GM19468 (cell line): ENCODE data around the gene BUB1.
"Not testable (repeated sequence)": the region's sequence is repeated elsewhere in the genome, so short reads cannot be mapped to it uniquely, and the experiment has no call there.

Experiments used
- ATAC-seq: cut with Tn5 transposase; IDR thresholded peaks from one replicate; pipeline ENCODE4 v1.9.1; 2021; ENCODE audit warnings: mild to moderate bottlenecking, moderate library complexity, moderate number of reproducible peaks; ENCODE audit not compliant: unreplicated experiment; ENCODE audit errors: extremely low read depth

Gene BUB1

GRCh38 chr2:110660558-110660957 is 17.3 kb downstream of the BUB1 start:
- no peak for ATAC-seq

- ATAC-seq: no peak
Measured at GRCh38 chr2:110659248-110659647, 18.6 kb downstream of the BUB1 start.

- ATAC-seq: no peak
Measured at GRCh38 chr2:110657724-110658305, 20.0 kb downstream of the BUB1 start.

DNA sequence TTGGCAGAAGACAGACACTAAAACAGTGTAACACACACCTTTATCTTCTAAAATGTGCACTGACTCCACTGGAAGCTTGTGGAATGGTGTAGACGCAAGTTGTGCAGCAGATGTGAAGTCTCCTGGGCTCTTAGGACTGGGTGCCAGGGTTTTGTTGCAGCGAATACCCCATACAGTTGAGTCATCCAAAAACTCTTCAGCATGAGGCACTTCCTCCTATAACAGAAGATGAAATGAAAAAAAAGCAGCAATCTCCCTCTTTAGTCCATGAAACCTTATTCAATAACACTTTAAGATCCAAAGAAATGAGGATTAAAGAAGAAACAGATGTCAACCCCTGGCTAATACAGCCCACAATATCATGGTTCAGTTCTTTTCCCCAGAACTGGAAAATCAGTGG is 22.2 kb downstream of the BUB1 start:
- no peak for ATAC-seq

DNA sequence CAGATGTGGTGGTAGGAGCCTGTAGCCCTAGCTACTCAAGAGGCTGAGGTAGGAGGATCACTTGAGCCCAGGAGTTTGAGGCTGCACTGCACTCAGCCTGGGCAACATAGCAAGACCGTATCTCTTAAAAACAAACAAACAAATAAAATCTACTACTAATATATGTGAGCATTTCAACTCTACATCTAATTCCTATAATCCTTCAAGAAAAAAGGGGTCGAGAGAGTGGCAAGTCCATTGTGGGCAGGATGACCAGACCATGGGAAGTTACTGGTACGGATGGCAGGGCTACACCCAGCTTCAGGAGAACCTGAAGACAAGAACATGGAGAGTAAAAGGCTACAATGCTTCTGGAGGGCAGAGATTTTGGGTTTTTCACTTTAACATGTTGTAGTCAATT is 24.0 kb downstream of the BUB1 start:
- no peak for ATAC-seq

- no peak for ATAC-seq
Measured at GRCh38 chr2:110650346-110650745, 27.5 kb downstream of the BUB1 start.

DNA sequence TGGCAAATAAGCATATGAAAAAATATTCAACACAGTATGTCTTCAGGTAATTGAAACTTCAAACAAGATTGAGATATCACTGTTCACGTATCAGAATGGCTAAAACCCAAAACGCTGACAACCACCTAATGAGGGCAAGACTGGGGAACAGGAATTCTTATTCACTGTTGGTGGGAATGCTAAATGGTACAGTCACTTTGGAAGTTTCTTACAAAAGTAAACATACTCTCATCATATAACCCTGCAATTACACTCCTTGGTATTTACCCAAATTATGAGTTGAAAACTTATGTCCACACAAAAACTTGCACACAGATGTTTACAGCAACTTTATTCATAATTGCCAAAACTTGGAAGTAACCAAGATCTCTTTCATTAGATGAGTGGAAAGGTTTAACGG is 30.1 kb downstream of the BUB1 start:
- ATAC-seq: no peak

GRCh38 chr2:110645616-110646015 is 32.2 kb downstream of the BUB1 start:
- ATAC-seq: no peak

DNA sequence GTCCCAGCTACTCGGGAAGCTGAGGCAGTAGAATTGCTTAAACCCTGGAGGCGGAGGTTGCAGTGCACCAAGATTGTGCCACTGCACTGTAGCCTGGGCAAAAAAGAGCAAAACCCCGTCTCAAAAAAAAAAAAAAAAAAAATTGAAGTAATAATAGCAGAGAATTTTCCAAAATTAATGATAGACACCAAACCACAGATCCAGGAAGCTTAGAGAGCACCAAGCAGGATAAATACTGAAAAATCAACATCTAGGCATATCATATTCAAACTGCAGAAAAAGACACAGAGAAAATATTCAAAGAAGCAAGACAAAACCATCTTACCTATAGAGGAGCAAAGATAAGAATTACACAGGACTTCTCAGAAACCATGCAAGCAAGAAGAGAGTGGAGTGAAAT is 33.5 kb downstream of the BUB1 start:
- ATAC-seq: no peak

- ATAC-seq: no peak
Measured at GRCh38 chr2:110642360-110642759, 35.5 kb downstream of the BUB1 start.

DNA sequence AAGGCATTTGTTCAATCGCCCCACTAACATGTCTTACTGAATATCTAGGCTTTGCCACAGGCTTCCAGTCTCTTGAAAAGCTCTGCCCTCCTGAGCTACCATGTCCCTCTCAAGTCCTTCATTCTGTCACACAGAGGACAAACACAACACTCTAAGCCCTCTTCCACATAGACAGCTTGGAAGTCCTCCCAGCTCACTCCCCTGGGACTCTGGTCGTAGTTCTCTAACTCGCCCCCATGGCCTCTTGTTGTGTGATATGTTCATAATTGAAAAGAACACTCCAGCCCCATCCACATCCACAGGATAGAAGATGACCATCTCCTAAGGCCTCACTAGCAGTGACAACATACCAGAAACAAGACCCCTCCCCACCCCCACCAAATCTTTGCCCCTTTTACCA is 37.9 kb downstream of the BUB1 start:
- no peak for ATAC-seq

DNA sequence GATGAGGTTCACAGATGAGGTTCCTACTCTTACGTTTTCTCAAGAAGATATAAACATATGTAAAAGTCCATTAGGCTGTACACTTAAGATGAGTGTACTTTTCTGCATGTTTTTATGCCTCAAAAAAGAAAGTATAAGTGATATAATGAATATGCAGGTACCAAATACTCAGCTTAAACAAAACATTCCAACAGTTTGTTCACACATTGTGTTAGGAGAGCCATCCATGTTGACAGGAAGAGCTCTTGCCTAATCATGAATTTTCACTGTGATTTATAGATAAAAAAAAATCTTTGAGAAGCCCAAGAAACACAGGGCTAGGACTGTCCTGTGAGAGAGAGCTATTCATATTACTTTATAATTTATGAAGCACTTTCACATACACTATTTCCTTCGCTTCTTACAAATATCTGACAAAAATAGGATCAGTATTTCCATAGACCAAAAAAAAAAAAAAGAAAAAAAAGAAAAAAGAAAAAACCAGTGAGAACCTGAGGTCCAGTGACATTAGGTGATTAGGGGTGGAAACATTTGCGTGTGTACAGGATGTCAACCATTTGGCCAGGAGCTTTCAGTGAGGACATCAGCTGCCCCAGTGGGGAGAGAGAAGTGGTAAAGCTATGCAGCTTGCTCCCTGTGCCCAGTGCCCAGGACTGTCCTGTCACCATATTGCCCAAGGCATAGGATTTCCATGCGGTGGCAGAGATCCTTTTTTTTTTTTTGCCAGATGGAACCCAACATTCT is 38.7 kb downstream of the BUB1 start:
- no peak for ATAC-seq

GRCh38 chr2:110638004-110638403 is 39.9 kb downstream of the BUB1 start:
- ATAC-seq: no peak

DNA sequence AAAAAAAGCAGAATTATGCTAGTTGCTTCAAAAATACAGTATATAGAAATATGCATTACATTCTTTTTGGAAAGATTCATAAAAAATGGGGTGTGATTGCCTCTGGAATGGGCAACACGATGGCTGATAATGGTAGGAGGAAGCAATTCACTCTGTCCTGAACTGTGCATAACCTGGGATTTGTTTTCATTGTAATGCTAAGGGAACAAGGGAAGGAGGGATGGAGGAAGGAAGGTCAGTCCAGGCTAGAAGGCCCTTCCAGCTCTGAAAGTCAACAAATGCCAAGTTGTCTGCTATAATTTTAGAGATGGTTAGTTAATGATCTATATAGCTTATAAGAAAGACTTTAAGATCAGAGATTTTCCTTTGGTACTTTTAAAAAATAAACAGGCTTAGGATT is 40.8 kb downstream of the BUB1 start:
- ATAC-seq: no peak

- ATAC-seq: not testable (repeated sequence)
Measured at GRCh38 chr2:110635949-110636628, 41.8 kb downstream of the BUB1 start.

DNA sequence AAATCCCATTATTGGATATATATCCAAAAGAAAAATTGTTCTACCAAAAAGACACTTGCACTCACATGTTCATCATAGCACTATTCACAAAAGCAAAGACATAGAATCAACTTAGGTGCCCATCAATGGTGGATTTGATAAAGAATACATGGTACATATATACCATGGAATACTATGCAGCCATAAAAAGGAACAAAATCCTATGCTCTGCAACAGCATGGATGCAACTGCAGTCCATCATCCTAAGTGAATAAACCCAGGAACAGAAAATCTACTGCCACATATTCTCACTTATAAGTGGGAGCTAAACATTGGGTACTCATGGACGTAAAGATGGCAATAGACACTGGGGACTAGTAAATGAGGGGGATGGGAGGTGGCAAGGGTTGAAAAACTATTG is 50.5 kb downstream of the BUB1 start:
- ATAC-seq: not testable (repeated sequence)

DNA sequence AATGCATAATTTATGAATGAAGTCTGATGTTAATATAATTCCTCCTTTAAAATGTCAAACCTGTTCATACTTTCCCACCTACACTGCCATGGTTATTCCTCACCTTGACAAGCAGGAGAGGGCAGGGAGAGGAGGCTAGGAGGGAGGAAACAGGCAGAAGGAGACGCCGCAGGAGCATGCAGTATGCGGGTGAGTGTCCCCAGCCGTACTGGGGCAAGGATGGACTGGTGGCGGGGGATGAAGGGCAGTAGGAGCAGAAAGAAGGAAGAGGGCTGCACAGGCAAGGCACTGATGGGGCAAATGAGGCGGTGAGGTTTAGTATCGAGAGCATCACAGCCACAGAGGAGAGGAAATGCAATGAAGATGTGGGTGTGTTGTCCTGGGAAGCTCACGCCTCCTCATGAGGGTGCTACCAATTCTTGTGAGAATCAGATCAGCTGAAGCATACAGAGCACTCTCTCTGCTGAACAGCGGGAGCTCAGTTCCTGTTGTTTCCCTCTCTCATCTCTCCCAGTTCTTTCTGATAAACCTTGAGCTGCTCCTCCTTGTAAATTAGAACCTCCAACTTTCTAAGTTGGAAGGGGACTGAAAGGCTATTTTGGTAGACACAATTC is 58.4 kb downstream of the BUB1 start:
- not testable (repeated sequence) for ATAC-seq

GRCh38 chr2:110613927-110614326 is 63.9 kb downstream of the BUB1 start:
- ATAC-seq: not testable (repeated sequence)

DNA sequence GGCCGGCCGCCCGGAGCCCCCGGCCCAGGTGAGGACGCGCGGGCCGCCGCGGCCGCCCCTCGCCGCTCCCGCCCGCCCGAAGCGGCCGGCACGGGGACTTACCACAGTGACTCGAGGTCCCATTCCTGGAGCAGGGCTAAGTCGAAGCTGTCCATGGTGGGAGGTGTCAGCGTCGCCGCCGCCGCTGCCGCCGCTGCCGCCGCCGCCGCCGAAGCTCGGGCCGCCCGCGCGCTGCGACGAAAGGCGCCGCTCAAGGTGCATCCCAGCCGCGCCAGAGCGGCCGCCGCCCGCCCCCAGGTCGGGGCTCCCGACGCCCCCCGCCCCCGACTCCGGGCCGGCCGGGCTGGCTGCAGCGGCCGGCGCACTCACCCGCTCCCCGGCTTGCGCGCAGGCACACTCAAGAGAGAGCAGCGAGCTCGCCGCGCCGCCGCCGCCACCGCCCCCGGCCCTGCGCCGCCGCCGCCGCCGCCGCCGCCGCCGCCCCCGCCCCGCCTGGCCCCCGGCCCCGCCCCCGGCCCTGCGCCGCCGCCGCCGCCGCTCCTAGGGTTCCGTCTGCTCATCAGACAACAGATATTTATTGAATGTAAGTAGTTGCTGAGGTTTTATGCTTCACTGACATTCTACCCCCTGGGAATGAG is 67.1 kb downstream of the BUB1 start:
- ATAC-seq: not testable (repeated sequence)

- ATAC-seq: not testable (repeated sequence)
Measured at GRCh38 chr2:110609843-110610612, 67.8 kb downstream of the BUB1 start.
